GM21576 (cell line): Measurements from ENCODE around the gene EIF3F.
A peak's percentile ranks its signal among the peaks of the same experiment; 100 is the strongest.
"Not testable (repeated sequence)": the region's sequence is repeated elsewhere in the genome, so short reads cannot be mapped to it uniquely, and the experiment has no call there.

ENCODE experiments used
- ATAC-seq: cut with Tn5 transposase; IDR thresholded peaks from one replicate; pipeline ENCODE4 v1.9.1; 2021; ENCODE audit warnings: mild to moderate bottlenecking, moderate library complexity; ENCODE audit not compliant: unreplicated experiment

The EIF3F gene

DNA sequence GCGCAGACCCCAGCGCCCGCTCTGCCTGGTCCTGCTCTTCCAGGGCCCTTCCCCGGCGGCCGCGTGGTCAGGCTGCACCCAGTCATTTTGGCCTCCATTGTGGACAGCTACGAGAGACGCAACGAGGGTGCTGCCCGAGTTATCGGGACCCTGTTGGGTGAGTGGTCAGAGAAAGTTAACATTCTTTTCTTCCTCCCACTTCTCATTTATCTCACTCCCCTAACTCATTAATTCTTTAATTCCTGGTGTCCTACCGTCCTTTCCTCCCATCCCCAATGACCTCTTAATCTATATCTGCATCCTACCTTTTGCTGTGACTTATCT, 385 bp downstream of the EIF3F start:
- ATAC-seq, result not testable (repeated sequence)

DNA sequence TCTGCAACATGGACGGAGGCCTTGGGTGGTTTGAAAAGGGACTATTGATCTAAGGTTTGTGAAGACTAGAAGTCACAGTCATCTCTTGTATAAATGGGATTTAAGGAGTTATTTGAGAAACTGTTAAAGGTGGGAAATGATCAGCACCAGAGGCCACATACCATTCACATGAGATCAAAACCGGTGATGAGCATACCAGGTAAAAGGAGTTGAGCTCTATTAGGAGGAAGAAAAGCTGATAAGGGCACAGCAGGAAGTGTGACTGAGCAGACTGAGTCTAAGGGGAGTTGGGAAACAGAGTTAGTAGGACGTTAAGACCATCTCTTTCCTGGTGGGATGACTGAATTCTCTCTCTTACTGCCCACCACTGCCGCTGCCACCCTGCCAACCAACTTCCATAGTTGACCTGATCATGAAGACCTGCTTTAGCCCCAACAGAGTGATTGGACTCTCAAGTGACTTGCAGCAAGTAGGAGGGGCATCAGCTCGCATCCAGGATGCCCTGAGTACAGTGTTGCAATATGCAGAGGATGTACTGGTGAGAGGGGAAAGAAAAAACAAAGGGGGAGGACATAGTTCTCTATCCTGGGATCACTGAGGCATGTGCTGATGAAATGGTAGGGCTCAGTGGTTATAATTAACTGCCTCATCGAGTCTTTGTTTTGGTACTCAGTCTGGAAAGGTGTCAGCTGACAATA, 7.6 kb downstream of the EIF3F start:
- no peak for ATAC-seq

DNA sequence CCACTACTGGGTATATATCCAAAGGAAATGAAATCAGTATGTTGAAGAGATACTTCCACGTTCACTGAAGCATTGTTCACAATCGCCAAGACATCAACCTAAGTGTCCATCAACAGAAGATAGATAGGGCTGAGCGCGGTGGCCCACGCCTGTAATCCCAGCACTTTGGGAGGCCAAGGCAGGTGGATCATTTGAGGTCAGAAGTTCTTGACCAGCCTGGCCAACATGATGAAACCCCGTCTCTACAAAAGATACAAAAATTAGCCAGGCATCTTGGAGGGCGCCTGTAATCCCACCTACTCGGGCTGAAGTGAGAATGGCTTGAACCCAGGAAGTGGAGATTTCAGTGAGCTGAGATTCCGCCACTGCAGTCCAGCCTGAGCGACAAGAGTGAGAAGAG, 12.7 kb downstream of the EIF3F start:
- ATAC-seq, result no peak

DNA sequence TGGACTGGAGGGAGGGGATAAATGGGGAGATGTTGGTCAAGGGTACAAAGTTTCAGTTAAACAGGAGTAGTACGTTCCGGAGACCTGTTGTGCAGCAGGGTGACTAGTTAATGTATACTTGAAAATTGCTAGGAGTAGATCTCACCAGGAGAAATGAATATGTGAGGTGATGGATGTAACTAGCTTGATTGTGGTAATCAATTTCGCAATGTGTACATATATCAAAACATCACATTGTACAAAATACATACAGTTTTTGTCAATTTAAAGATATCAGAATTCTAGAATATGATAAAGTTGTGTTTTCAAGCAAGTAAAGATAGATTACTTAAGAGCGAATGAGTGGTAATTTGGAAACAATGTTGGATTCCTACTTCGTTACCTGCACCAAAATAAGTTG, 13.3 kb downstream of the EIF3F start:
- ATAC-seq, result no peak

DNA sequence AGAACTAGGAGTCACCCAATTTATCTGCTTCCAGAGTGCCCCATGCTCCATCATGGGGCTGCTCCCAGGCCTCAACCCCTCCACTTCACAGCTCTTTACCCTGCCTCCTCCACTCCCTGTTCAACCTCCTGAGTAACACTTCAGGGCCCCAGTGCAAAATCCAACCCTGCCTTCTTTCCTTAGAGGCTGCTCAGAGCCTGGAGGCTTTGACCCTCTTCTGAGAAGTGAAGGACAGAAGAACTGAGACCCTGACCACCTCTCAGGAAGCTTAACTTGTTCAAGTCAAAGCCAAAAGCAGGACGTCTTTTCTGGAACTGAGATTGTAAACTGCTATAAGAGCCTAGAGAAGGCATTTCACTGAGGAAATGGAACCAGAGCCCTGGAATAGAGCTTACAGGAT, 15.5 kb downstream of the EIF3F start:
- ATAC-seq, result no peak

GRCh38 chr11:8003187-8003586, 16.1 kb downstream of the EIF3F start:
- ATAC-seq, result no peak

DNA sequence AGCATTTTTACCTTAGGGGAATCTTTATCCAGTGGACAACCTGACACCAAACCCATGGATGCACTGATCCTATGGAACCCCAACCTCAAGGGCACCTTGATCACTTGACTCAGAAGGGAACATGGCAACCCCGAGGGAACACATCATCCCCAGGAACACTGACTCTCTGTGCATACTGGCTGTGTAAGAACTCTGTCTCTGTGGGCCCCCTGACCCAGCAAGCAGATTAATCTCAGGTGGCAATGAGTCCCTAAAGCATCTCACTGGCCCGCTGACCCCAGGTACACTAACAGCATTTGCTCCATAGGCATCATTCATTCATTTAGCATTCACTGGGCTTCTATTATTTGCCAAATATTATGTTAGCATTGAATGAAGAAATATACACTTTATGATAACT, 16.9 kb downstream of the EIF3F start:
- ATAC-seq, result no peak

GRCh38 chr11:8005556-8005955, 18.4 kb downstream of the EIF3F start:
- ATAC-seq, result no peak

DNA sequence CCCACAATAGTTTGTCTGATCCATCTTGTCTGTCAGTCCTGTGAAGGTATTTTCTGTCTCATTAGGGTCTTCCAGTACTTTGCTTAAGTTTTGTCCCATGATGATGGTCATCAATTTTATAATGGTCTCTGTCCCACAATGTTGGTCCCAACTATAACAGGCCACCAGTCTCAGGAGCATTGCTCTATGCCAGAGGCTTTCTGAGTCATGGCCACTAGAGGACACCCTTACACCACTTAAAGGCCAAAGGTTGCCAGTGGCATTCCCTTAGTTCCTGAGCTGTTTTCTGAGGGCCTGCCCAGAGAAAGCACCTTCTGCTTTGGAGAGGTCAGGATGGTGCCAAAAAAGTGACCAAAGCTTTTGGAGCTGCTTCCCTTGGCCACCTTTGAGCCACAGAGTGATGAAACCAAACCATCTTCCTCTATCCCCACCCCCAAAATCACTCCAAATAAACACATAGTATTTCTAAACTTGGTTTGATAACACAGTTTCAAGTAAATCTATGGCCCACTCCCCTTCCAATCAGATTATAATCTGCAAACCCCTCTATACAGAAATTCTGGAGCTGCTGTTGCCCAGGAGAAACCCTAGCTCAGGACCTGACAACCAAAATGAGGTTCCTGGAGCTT, 19.3 kb downstream of the EIF3F start:
- peak; percentile 76 for ATAC-seq

DNA sequence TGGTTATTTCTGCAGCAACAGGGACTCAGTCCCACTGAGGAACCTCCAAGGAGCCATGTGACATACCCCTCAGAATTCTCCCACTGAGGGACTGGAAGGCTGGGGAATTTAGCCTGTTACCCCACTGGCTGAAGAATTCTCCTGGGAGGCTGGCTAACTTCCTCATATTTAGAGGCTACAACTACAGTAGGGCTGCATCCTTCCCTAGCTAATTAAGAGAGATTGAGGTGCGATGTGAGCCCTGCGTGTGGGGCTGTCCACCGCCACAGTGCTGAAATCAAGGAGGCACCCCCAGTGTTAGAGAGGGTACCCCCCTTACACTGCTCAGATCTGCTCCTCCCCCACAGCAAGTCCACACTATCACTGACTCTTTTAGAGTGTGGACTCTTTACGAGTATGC, 21.1 kb downstream of the EIF3F start:
- no peak for ATAC-seq

DNA sequence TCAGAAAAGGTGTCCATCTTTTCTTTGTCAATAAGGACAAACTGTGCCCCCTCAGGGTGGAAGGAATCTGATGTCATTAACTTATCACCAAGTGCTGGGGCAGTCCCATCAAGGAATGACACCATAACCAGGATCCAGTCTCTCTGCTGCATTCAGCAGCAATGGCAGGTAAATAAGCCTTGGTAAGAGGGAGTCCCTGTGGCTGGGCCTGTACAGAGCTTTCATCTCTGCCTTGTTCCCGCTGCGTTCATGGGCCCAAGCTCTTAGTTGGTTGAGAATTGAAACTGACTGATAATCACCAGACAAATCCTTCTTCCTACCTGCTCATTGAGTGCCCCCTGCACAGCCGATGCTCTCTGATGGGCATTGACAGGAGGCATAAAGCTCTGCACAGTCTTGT, 22.7 kb downstream of the EIF3F start:
- ATAC-seq, result no peak

- ATAC-seq, result no peak
Observed at GRCh38 chr11:8011371-8011770, 24.2 kb downstream of the EIF3F start.

DNA sequence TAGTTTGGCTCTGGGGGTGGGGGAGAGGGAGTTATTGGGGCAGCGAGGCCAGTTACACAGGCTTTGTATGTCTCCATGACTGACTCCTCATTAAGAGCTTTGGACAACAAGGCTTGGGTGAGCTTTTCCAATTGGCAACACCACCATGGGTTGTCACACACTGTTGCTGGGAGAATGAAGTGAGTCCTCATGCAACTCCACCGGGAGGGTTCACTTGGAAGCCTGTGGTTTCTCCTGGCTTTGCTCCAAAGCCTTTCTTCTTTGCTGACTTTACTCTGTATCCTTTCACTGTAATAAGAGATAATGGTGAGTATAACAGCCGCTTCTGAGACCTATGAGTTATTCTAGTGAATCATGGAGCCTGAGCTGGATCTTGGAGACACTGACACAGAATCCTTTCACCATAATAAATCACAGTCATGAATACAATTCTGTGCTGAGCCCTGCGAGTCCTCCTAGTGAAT, 24.9 kb downstream of the EIF3F start:
- ATAC-seq, result no peak

- ATAC-seq, result no peak
Observed at GRCh38 chr11:8013833-8014232, 26.7 kb downstream of the EIF3F start.

DNA sequence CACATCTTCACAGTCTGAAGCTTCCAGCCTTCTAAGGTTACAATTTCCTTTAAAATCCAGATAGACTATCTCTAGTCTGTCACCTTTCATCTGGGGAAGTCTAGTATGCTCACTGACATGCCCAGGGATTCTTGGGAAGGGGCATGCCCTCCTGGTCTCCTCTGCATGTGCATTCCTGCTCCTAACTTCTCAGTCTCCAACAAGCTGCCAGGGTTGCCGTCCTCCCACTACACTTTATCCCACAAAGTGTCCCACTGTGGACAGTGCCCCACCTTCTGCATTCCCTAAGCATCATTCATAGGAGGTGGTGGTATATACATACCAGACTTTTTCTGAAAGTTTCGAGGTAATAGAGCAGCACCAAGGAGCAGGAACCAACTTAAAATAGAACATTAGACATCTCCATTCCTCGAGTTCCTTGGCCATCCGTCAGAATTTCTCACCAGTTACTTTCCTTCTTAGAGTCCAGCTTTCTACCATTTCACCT, 28.7 kb downstream of the EIF3F start:
- ATAC-seq, result no peak

- no peak for ATAC-seq
Observed at GRCh38 chr11:8016440-8016839, 29.3 kb downstream of the EIF3F start.

GRCh38 chr11:8017071-8017470, 29.9 kb downstream of the EIF3F start:
- no peak for ATAC-seq

- ATAC-seq, result no peak
Observed at GRCh38 chr11:8017894-8018483, 30.9 kb downstream of the EIF3F start.

GRCh38 chr11:8018484-8019313, 31.6 kb downstream of the EIF3F start:
- no peak for ATAC-seq

DNA sequence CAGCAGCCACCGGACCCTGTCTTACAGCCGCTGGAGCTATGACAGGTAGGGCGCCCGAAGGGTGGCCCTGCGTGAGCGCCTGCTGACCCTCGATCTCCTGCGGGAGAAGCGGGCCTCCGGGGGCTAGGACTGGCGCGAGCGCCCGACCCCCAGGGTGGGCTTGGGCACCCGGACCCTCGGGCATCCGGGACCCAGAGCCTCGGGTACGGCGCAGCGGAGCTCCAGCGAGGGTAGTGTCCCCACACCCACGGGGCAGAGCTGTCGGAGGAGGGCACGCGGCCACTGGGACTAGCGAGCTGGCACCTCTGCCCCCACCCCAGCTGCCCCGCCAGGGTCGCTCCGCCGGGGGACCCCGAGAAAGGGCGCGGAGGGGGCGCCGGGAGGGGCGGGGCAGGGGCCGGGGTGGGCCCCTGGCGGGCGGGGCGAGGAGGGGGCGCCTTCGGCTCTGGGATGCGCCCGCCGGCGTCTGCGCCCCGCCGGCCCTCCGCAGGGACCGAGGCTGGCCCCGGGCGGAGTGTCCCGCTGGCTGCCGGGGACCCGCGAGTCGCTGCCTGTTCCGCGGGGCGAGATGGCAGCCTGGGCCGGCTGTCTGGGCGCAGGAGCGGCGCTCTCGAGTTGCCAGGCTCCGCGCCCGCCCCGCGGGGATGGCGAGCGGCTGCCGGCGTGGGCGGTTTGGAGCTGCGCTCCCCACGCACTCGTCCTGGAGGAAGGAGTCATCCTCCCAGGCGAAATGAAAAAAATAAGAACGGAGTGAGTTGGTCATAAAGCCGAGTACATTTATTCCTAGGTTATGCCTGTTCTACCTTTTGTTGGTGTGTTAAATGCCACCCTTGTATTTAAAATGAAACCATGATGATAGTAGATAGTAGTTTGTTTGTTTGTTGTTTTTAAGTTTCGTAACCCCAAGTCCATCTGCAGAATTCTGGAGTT, 32.4 kb downstream of the EIF3F start:
- no peak for ATAC-seq

- ATAC-seq, result no peak
Observed at GRCh38 chr11:8020244-8020597, 33.1 kb downstream of the EIF3F start.
